Stimulated activated CD4-positive, alpha-beta T cell treated with anti-CD3 and anti-CD28 coated beads, Interleukin-12 subunit alpha, Interleukin-12 subunit beta, amount 100 ng/mL, for 24 hours (primary cell): ENCODE data around the gene CD4.
A peak's percentile ranks its signal among the peaks of the same experiment; 100 is the strongest.

ENCODE experiments used
- DNase-seq, 2 experiments: peaks; one replicate each; pipeline ENCODE4 v3.0.0-alpha.2; 2020; ENCODE audit warnings: low read depth in 2 of 2

Gene CD4

GRCh38 chr12:6765048-6765633 lies 24.2 kb upstream of the CD4 start:
- DNase-seq: no peak

- no peak for DNase-seq
These were observed 23.4 kb upstream of the CD4 start, which contains the start of gene PTMS for GRCh38 chr12:6765634-6766581. PTMS (plus strand) TSS chr12:6766363; CDS start chr12:6766706, 343 bp downstream.

- no peak for DNase-seq
These were observed 22.5 kb upstream of the CD4 start for GRCh38 chr12:6766651-6767349.

- DNase-seq: no peak
These were observed 21.7 kb upstream of the CD4 start for GRCh38 chr12:6767353-6768319.

- no peak for DNase-seq
These were observed 20.9 kb upstream of the CD4 start for GRCh38 chr12:6768437-6768914.

GRCh38 chr12:6768990-6769389 lies 20.3 kb upstream of the CD4 start:
- DNase-seq: no peak

GRCh38 chr12:6769666-6770065 lies 19.7 kb upstream of the CD4 start:
- no peak for DNase-seq

- no peak for DNase-seq
These were observed 19.2 kb upstream of the CD4 start for GRCh38 chr12:6770094-6770493.

- no peak for DNase-seq
These were observed 18.7 kb upstream of the CD4 start for GRCh38 chr12:6770600-6770999.

GRCh38 chr12:6771091-6771495 lies 18.2 kb upstream of the CD4 start:
- no peak for DNase-seq

- no peak for DNase-seq
These were observed 17.6 kb upstream of the CD4 start for GRCh38 chr12:6771509-6772330.

- DNase-seq: peak in 1 of 2 experiments; percentile 76
These were observed 17.0 kb upstream of the CD4 start, which contains the start of gene LAG3 for GRCh38 chr12:6772331-6772695. LAG3 (plus strand) TSS chr12:6772520; CDS start chr12:6772853, 333 bp downstream.

- no peak for DNase-seq
These were observed 16.4 kb upstream of the CD4 start for GRCh38 chr12:6772726-6773589.

GRCh38 chr12:6773590-6774351 lies 15.6 kb upstream of the CD4 start:
- DNase-seq: no peak

- DNase-seq: no peak
These were observed 14.7 kb upstream of the CD4 start for GRCh38 chr12:6774499-6775062.

- DNase-seq: no peak
These were observed 13.8 kb upstream of the CD4 start for GRCh38 chr12:6775185-6776174.

GRCh38 chr12:6777386-6777785 lies 11.9 kb upstream of the CD4 start:
- no peak for DNase-seq
